GM19395 (cell line): ENCODE results near the gene NIPAL3.

Experiments used
- ATAC-seq: cut with Tn5 transposase; IDR thresholded peaks from one replicate; pipeline ENCODE4 v1.9.1; 2021; ENCODE audit warnings: mild to moderate bottlenecking, moderate library complexity; ENCODE audit not compliant: unreplicated experiment

Gene NIPAL3

GRCh38 chr1:24390924-24391782 is 24.4 kb upstream of the NIPAL3 start:
- ATAC-seq: peak; percentile 42

DNA sequence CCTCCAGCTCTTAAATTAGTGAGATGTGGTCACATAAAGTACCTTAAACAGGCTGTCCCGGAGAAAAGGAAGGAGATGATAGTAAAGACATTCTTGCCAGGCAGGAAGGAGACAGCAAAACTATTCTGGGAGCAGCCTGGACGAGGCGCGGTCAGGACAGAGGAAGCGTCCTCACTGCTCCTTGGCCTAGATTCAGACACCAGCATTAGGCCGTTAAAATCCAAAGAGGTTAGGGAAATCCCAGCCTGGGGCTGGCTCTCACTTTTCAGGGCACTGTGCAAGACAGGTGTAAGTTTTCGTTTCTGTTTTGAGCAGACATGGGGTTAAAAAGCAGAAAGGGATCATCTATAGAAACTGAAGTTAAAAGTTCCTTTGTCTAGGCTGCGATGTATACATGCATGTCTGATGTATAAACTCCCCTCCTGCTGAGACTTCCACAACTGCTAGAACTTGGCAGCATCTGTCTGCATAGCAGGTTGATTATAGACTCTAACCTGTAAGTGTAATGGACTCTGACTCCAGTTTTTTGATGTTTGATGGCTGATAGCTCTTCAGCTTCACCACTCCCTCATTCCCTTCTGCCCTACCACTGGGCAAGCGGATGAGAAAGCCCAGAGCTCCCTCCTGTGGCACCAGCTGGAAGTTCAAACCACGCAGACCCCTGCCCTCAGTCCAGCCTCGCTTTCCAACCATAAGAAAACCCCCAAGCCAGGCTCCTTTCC is 23.6 kb upstream of the NIPAL3 start:
- peak; percentile 74 for ATAC-seq

- ATAC-seq: no peak
Measured at GRCh38 chr1:24392604-24392946, 23.0 kb upstream of the NIPAL3 start.

GRCh38 chr1:24392982-24393650 is 22.5 kb upstream of the NIPAL3 start:
- no peak for ATAC-seq

GRCh38 chr1:24393892-24394291 is 21.7 kb upstream of the NIPAL3 start:
- no peak for ATAC-seq

DNA sequence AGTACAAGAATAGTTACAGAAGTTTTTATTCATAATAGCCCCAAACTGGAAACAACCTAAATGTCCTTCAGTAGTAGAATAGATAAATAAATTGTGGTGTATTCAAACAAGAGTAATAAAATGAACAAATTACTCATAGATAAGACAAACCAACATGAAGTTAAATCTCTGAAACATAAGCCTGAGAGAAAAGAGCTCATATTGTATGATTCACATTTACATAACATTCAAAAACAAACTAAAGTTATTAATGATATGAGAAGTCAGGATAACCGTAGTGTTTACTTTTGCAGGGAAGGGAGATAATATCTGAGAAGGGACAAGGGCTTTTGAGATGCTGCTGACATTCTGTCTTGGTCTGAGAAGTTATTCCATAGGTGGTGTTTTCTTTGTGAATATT is 15.5 kb upstream of the NIPAL3 start:
- no peak for ATAC-seq

DNA sequence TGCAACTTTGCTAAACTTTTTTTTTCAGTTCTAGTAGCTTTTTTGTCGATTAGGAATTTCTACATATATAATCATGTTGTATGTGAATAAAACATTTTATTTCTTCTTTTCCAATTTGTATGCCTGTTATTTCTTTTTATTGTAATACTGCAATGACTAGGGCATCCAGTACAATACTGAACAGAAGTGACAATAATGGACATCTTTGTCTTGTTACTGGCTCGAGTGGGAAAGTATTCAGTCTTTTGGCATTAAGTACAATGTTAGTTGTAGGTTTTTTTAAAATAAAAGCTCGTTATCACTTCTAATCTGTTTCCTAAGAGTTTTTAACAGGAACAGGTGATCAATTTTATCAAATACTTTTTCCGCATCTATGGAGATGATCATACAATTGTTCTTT is 11.8 kb upstream of the NIPAL3 start:
- ATAC-seq: no peak

DNA sequence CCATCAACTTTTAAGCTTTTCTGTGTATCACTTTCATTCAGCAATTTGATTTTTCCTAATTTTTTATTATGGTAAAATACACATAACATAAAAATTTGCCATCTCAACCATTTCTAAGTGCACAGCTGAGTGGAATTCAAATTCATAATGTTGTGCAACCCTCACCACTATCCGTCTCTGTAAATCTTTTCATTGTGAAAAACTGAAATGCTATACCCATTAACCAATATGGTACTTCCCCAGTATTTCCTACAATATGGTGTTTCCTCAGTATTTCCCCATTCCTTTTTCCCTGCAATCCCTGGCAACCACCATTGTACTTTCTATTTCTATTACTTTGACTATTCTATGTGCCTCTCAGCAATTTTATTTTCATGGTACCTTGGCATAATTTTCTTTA is 8.8 kb upstream of the NIPAL3 start:
- no peak for ATAC-seq

DNA sequence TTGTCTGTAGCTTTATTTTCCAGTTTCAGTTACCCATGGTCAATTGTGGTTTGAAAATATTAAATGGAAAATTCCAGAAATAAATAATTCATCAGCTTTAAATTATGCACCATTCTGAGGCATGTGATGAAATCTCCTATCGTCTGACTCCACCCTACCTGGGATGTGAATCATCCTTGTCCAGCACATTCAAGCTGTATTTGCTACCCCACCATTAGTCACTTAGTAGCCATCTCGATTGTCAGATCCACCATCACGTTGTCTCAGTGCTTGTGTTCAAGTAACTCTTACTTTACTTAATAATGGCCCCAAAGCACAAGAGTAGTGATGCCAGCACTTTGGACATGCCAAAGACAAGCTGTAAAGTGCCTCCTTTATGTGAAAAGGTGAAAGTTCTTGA is 6.1 kb upstream of the NIPAL3 start:
- no peak for ATAC-seq

- ATAC-seq: no peak
Measured at GRCh38 chr1:24410750-24411149, 4.9 kb upstream of the NIPAL3 start.

- no peak for ATAC-seq
Measured at GRCh38 chr1:24411963-24412362, 3.6 kb upstream of the NIPAL3 start.

GRCh38 chr1:24412408-24412807 is 3.2 kb upstream of the NIPAL3 start:
- no peak for ATAC-seq

DNA sequence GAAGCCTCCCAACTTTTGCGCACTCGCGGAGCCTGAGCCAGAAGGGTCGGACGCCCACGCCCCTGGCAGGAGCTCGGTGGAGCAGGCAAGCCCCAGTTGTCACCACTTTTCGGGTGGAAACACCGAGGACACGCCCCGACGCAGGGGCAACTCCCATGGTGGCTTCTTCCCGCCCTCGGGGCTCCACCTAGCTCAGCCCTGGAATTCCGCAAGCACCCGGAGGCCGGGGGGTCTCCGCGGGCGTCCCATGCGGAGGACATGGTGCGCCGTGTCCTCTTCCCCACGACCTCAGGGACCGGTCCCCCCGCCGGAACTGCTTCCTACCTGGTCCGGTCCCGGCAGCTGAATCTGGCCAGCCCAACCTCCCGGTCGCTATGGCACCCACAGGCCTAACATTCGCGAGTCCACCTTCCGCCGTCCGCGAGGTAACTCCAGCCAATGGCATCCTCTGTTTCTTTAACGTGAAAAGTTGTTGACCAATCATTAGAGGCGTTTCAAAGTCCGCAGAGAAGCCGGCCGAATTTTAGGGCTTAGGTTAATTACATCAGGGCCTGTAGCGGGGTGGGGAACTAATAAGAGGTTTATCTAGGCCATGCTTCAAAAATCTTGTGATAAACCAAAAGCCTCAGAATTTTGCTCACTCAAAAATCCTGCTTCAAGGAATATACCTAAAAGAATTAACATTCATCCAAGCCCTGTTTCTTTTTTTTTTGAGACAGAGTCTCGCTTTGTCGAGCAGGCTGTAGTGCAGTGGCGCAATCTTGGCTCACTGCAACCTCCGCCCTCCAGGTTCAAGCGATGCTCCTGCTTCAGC is 2.0 kb upstream of the NIPAL3 start, which contains the start of gene STPG1:
Gene STPG1, minus strand, starts transcription at position 433 of the 814 bp plus-strand sequence. CDS start 12,394 bp downstream, outside the sequence.
- no peak for ATAC-seq

- ATAC-seq: no peak
Measured at GRCh38 chr1:24414775-24415333, 748 bp upstream of the NIPAL3 start.

DNA sequence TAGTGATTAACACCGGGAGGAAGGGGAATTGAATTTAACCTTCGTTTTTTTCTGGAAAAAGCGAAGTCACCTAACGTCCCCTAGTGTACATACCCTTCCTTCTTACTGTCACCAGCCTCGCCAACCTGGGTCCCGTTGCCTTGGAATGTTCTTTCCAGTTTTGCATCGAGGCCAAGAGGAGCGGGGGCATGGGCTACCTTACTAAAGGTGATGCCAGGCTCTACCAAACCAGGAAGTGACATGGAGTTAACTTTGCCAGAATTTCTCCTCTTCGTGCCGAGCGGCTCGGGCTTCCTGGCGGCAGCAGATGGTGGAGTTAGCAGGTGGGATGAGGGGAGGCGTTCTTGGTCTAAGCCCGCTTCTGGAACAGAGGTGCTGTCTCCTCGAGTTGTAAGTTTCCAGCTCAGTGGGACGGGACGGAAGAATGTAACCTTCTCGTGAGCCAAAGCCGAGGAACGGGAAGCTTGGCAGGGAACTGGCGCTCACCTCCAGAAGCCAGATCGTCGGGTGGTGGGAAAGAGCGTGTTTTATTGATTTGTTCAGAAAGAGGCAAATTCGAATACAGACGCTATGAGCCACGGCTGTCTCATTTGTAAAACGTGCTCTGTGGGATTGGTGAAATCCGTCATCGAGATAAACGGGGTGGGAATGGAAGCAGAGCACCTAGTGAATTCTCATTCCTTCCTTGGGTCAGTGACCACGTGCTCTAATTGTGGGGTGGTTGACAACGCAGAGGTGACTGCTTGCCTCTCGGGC is 486 bp downstream of the NIPAL3 start:
- peak; percentile 26 for ATAC-seq

DNA sequence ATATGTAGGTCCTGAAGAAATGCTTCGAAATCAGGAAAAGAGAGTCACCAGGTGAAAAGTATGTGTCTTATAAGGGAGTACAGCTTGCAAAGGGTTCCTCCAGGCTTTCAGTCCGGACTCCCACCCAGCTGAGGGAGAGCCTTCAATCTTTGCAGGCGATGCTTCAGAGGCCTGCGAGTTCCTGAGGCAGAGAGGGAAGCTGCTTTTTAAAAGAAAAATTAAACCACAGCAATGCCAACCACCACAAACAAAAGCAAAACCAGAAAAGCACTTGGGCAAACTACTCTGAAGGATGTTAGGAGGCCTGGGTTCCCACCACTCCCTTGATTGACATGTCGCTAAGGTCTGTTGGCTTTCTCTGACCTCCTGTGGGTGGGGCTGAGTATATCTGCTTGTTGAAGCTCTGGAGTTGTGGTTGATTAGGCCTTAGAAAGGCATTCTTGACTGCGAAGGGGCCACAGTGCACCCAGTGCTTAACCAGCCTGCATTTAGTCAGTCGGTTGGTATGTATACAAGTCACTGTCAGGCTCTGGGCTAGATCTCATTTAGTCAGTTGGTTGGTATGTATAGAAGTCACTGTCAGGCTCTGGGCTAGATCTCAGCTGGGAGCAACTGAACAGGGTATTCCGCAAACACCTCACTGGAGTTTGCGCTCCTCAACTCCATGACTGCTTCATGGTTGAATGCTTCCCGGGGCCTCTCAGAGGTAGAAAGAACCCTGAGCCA is 1.2 kb downstream of the NIPAL3 start:
- no peak for ATAC-seq

- no peak for ATAC-seq
Measured at GRCh38 chr1:24417681-24418080, 2.1 kb downstream of the NIPAL3 start.

- ATAC-seq: no peak
Measured at GRCh38 chr1:24418898-24419628, 3.5 kb downstream of the NIPAL3 start.
